ENCODE measurements around the gene MEF2B. TPM values are rescaled to one million over a fixed set of nuclear protein-coding genes. Genes with fewer than 3 reads are reported as not detected.
A peak's percentile ranks its signal among the peaks of the same experiment; 100 is the strongest.

The MEF2B gene
- total RNA-seq, 1 donor from 2014 or later: 1.5 TPM

DNA sequence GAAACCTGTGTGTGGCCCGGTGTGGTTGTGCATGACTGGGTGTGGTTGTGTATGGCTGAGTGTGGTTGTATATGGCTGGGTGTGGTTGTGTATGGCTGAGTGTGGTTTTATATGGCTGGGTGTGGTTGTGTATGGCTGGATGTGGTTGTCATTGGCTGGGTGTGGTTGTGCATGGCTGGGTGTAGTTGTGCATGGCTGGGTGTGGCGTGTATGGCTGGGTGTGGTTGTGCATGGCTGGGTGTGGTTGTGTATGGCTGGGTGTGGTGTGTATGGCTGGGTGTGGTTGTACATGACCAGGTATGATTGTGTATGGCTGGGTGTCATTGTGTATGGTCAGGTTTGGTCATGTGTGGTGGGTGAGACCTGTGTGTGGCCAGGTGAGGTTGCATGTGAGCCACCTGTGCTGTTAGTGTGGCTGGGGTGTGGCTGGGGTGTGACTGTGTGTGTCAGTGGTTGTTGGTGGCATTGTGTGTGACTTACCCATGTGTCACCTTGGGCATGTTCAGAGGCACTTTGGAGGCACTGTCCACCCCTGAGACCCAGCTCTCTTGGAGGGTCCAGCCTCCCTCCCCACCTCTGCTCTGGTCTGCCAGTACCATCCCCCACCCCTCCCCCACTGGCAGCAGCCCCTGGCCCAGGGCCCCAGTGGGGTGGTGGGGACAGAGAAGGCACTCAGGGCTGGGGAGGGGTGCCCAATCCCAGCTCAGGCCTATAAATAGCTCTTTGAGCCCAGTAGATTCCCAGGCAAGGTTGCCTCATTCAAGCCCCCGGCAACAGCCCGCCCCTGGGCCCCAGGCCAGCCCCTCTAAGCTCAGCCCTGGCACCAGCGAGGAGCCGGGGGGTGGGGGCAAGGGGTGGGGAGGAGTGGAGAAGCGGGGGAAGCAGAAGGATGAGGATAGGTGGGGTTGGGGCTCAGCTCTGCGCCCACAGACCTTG is 37.8 kb upstream of the MEF2B start:
- Mint-ChIP-seq H3K4me1 (peaks cover 13% of the 10 kb centered on the region), H3K4me3 (peak overlapping the region; percentile 34)

DNA sequence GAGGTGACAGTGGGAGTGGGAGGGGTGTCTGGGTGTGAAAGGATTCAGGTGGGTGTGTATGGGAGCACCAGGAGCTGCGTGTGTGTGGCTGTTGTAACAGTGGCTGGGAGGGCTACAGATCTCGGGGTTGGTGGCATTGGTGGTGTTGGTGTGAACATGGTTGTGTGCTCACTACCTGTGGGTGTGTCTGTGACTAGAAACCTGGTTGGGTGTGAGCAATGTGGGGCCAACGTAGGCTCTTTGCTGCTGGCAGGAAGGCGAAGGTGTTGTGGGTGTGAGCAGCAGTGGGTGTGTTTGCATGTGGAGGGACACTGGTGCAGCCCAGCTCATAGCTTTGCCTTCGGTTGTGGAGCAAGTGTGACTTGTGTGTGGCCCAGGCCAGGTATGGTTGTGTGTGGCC is 36.9 kb upstream of the MEF2B start:
- H3K36me3 Mint-ChIP-seq (ENCODE audit: low read depth): no peaks in the 10 kb centered on the region
- no peaks in the 10 kb centered on the region for H3K9me3 Mint-ChIP-seq
- peak overlapping the region; percentile 84 for H3K27ac Mint-ChIP-seq (ENCODE audit: unreplicated experiment)
- no peak for DNase-seq (ENCODE audit: low read depth, low spot score)
- peaks cover 57% of the 10 kb centered on the region for H3K27me3 Mint-ChIP-seq (ENCODE audit: low read depth)
- peaks cover 23% of the 10 kb centered on the region for H3K4me1 Mint-ChIP-seq
- TF ChIP-seq, protein P1, sequence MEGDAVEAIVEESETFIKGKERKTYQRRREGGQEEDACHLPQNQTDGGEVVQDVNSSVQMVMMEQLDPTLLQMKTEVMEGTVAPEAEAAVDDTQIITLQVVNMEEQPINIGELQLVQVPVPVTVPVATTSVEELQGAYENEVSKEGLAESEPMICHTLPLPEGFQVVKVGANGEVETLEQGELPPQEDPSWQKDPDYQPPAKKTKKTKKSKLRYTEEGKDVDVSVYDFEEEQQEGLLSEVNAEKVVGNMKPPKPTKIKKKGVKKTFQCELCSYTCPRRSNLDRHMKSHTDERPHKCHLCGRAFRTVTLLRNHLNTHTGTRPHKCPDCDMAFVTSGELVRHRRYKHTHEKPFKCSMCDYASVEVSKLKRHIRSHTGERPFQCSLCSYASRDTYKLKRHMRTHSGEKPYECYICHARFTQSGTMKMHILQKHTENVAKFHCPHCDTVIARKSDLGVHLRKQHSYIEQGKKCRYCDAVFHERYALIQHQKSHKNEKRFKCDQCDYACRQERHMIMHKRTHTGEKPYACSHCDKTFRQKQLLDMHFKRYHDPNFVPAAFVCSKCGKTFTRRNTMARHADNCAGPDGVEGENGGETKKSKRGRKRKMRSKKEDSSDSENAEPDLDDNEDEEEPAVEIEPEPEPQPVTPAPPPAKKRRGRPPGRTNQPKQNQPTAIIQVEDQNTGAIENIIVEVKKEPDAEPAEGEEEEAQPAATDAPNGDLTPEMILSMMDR (conservative IDR thresholded peaks at IDR 0.05): no peak
- peak overlapping the region; percentile 16 for H3K4me3 Mint-ChIP-seq

More for the DNA sequence above, 37.8 kb upstream of the MEF2B start:
- Mint-ChIP-seq H3K27ac (ENCODE audit: unreplicated experiment) (no peak overlapping the region), H3K27me3 (ENCODE audit: low read depth) (peaks cover 67% of the 10 kb centered on the region), H3K36me3 (ENCODE audit: low read depth) (no peaks in the 10 kb centered on the region), H3K9me3 (no peaks in the 10 kb centered on the region)
- TF ChIP-seq, protein P1 (conservative IDR thresholded peaks at IDR 0.05): no peak
- no peak for DNase-seq (ENCODE audit: low read depth, low spot score)

DNA sequence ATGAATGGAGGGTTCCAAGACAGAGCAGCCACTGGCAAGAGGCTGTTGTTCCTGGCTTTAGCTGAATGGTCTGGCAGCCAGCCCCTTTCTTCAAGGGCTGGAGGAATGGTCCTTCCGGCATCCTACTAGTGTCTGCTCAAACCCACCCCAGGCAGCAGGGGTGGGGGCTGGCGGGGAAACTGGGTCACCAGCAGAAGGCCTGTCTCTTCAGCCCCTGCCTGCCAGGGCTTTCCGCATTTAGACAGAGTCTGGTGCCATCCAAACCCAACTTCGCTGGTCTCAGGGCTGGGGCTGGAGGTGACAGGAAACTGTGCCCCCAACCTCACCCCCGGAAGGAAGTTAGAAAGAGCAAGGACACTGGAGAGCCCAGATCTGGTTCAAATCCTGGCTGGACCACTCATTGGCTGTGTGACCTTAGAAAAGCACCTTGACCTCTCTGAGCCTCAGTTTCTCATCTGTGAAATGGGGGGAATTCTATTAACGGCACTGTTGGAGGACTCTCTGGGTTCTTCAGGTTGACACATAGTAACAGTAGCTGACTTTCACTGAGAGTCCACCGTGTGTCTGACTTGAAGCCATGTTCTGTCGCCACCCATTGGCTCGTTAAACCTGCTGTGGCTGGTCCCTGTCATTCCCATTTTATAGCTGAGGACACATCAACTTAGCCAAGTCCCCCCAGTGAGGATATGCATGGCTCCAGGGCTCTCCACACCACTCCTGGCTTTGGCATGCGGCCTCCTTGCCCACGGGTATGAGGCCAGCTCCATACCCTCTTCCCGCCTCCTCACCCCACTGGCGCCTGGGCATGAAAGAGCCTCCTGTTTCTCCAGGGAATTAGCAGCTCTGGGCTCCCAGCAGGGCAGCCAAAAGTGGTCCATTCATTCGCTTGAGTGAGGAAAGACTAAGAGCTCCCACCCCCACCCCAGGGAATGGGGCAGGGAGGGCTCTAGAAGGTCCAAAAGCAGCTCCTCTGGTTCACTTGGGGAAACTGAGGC is 35.6 kb upstream of the MEF2B start:
- H3K36me3 Mint-ChIP-seq (ENCODE audit: low read depth): no peaks in the 10 kb centered on the region
- H3K27me3 Mint-ChIP-seq (ENCODE audit: low read depth): peaks cover 47% of the 10 kb centered on the region
- peaks cover 23% of the 10 kb centered on the region for H3K4me1 Mint-ChIP-seq
- peak overlapping the region; percentile 64 for H3K4me3 Mint-ChIP-seq
- no peak overlapping the region for H3K27ac Mint-ChIP-seq (ENCODE audit: unreplicated experiment)
- TF ChIP-seq, protein P1 (conservative IDR thresholded peaks at IDR 0.05): no peak
- DNase-seq (ENCODE audit: low read depth, low spot score): no peak
- H3K9me3 Mint-ChIP-seq: no peaks in the 10 kb centered on the region

DNA sequence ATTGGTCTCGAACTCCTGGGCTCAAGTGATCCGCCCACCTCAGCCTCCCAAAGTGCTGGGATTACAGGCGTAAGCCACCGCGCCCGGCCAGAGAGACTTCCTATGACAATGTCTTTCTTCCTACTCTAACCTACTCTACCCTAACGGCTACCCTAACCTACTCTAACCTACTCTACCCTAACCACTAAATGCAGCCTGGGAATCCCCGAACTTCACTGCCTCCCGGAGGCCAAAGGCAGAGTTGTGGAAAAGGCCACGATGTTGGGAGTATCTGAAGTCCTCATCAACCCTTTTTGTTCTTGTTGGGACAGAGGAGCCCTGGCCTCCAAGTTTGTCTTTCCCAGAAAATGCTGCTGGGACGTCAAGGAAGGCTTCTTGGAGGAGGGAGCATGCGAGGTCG is 34.1 kb upstream of the MEF2B start:
- H3K4me1 Mint-ChIP-seq: peaks cover 23% of the 10 kb centered on the region
- peak overlapping the region; percentile 97 for H3K4me3 Mint-ChIP-seq
- DNase-seq (ENCODE audit: low read depth, low spot score): no peak
- H3K9me3 Mint-ChIP-seq: no peaks in the 10 kb centered on the region
- peaks cover 34% of the 10 kb centered on the region for H3K27me3 Mint-ChIP-seq (ENCODE audit: low read depth)
- TF ChIP-seq, protein P1 (conservative IDR thresholded peaks at IDR 0.05): no peak
- H3K27ac Mint-ChIP-seq (ENCODE audit: unreplicated experiment): no peak overlapping the region
- no peaks in the 10 kb centered on the region for H3K36me3 Mint-ChIP-seq (ENCODE audit: low read depth)
